Testis (tissue), 3 donors: Measurements from ENCODE around the gene SLC26A11. TPM values are rescaled to one million over a fixed set of nuclear protein-coding genes. Genes with fewer than 3 reads are reported as not detected.
"Not testable (repeated sequence)": the region's sequence is repeated elsewhere in the genome, so short reads cannot be mapped to it uniquely, and the experiment has no call there.

Source experiments
- DNase-seq: peaks from one replicate; pipeline ENCODE4 v3.0.0-alpha.2; 2019
- H3K27ac ChIP-seq, 2 donors: fragments of 200-600 bp; sonication (generic); one replicate each; pipeline ENCODE4 v1.5.1; 2019
- H3K27me3 ChIP-seq: fragments of 200-600 bp; sonication (generic); one replicate; pipeline ENCODE4 v1.5.1; 2019
- H3K36me3 ChIP-seq: fragments of 200-600 bp; sonication (generic); one replicate; pipeline ENCODE4 v1.5.1; 2017; ENCODE audit warnings: low read depth; ENCODE audit errors: missing control alignments
- H3K4me1 ChIP-seq: fragments of 200-600 bp; sonication (generic); one replicate; pipeline ENCODE4 v1.5.1; 2019
- H3K4me3 ChIP-seq, 2 donors: fragments of 200-600 bp; sonication (generic); one replicate each; pipeline ENCODE4 v1.5.1; 2017 to 2019
- H3K9me3 ChIP-seq: fragments of 200-600 bp; sonication (generic); one replicate; pipeline ENCODE4 v1.5.1; 2017
- CTCF ChIP-seq, 3 experiments: fragments of 450-650 bp in 2 of 3; fragments of 200-600 bp in 1 of 3; sonication (generic) in 1 of 3; IDR thresholded peaks; one replicate each; pipeline ENCODE4 v1.5.1; 2016 to 2019; ENCODE audit warnings: antibody characterized with exemption in 3 of 3, mild to moderate bottlenecking in 2 of 3, moderate library complexity in 1 of 3
- POLR2A ChIP-seq: fragments of 450-650 bp; IDR thresholded peaks from one replicate; pipeline ENCODE4 v1.6.1; 2017; ENCODE audit warnings: antibody characterized with exemption, mild to moderate bottlenecking, moderate library complexity
- WGBS, 2 donors: methylation state at CpG; one replicate each; pipeline ENCODE4 v1.1.5; 2018; 5-methylcytosine and 5-hydroxymethylcytosine counted together
- intact Hi-C: fragments of 100-400 bp; cut with DNase I; formaldehyde crosslinking; loops from one replicate; pipeline ENCODE4 v1.15.1; 2023; ENCODE audit warnings: low total_unique reads
- polyA plus RNA-seq: library from polyadenylated mRNA; stranded (reverse); fragments of 350-450 nt; fragmentation: Illumina TruSeq; extraction: RNeasy Lipid Tissue Mini Kit (QIAGEN cat#74804); gene quantifications from one replicate; pipeline ENCODE4 v1.2.3, GENCODE V29; 2014; ENCODE audit warnings: low read depth, low replicate concordance; ENCODE audit not compliant: insufficient read depth
- total RNA-seq, 2 donors: library from RNA; depleted of rRNA; stranded (reverse); fragments of >200 nt; gene quantifications; one replicate each; pipeline ENCODE4 v1.2.3, GENCODE V29; 2016

Gene SLC26A11
- total and polyA plus RNA-seq, 3 donors from 2014 or later: 8.4 to 19.0 (median 16.9) TPM

- Histone ChIP-seq H3K36me3 (no peaks in the 10 kb centered on the region), H3K4me3 (no peak overlapping the region), H3K27ac (no peak overlapping the region), H3K9me3 (no peaks in the 10 kb centered on the region), H3K27me3 (no peaks in the 10 kb centered on the region), H3K4me1 (no peaks in the 10 kb centered on the region)
- TF ChIP-seq POLR2A: no peak
- TF ChIP-seq CTCF (IDR thresholded peaks at IDR 0.05): no peak
- intact Hi-C loops: no loop called here
- 80 to 96% methylated on average over 5 to 7 of the region's 7 CpGs for WGBS, 2 donors
- DNase-seq: no peak
Observed at GRCh38 chr17:80196652-80197051, 23.6 kb upstream of the SLC26A11 start.

- Histone ChIP-seq H3K4me1 (no peaks in the 10 kb centered on the region), H3K27ac (no peak overlapping the region), H3K27me3 (no peaks in the 10 kb centered on the region), H3K36me3 (no peaks in the 10 kb centered on the region), H3K9me3 (no peaks in the 10 kb centered on the region), H3K4me3 (no peak overlapping the region)
- 84 to 88% methylated on average over 19 to 20 of the region's 27 CpGs for WGBS, 2 donors
- no peak for TF ChIP-seq CTCF (IDR thresholded peaks at IDR 0.05)
- no peak for TF ChIP-seq POLR2A
- no peak for DNase-seq
- intact Hi-C loops: no loop called here
Observed at GRCh38 chr17:80198144-80198661, 22.0 kb upstream of the SLC26A11 start.

GRCh38 chr17:80199295-80199694, 20.9 kb upstream of the SLC26A11 start:
- H3K27ac ChIP-seq, H3K4me1 ChIP-seq, DNase-seq, intact Hi-C loops, H3K27me3 ChIP-seq, H3K36me3 ChIP-seq, H3K9me3 ChIP-seq, H3K4me3 ChIP-seq: not testable (repeated sequence)
- WGBS, 2 donors: 84 to 88% methylated on average over 6 of the region's 6 CpGs

GRCh38 chr17:80201446-80201845, 18.8 kb upstream of the SLC26A11 start:
- H3K27ac ChIP-seq: no peak overlapping the region
- no peaks in the 10 kb centered on the region for H3K36me3 ChIP-seq
- TF ChIP-seq POLR2A: no peak
- H3K27me3 ChIP-seq: no peaks in the 10 kb centered on the region
- no peak for DNase-seq
- 72 to 79% methylated on average over 5 to 15 of the region's 15 CpGs for WGBS, 2 donors
- H3K4me3 ChIP-seq: no peak overlapping the region
- intact Hi-C loops: no loop called here
- H3K9me3 ChIP-seq: no peaks in the 10 kb centered on the region
- no peaks in the 10 kb centered on the region for H3K4me1 ChIP-seq

GRCh38 chr17:80202197-80202596, 18.0 kb upstream of the SLC26A11 start:
- no peaks in the 10 kb centered on the region for H3K27me3 ChIP-seq
- TF ChIP-seq CTCF (IDR thresholded peaks at IDR 0.05): no peak
- no peak for TF ChIP-seq POLR2A
- H3K9me3 ChIP-seq: no peaks in the 10 kb centered on the region
- H3K4me3 ChIP-seq: no peak overlapping the region
- H3K36me3 ChIP-seq: no peaks in the 10 kb centered on the region
- intact Hi-C loops: no loop called here
- H3K27ac ChIP-seq: no peak overlapping the region
- DNase-seq: no peak
- no peaks in the 10 kb centered on the region for H3K4me1 ChIP-seq
- 85 to 89% methylated on average over 16 to 17 of the region's 17 CpGs for WGBS, 2 donors

GRCh38 chr17:80203471-80203963, 16.7 kb upstream of the SLC26A11 start:
- H3K36me3 ChIP-seq: no peaks in the 10 kb centered on the region

More at GRCh38 chr17:80203471-80203963, 16.7 kb upstream of the SLC26A11 start:
- H3K27ac ChIP-seq: no peak overlapping the region
- intact Hi-C loops: no loop called here
- DNase-seq: no peak
- TF ChIP-seq POLR2A (no peak), CTCF (IDR thresholded peaks at IDR 0.05) (no peak)
- H3K4me1 ChIP-seq: no peaks in the 10 kb centered on the region
- no peaks in the 10 kb centered on the region for H3K9me3 ChIP-seq
- no peaks in the 10 kb centered on the region for H3K27me3 ChIP-seq
- no peak overlapping the region for H3K4me3 ChIP-seq
- 89 to 92% methylated on average over 6 to 11 of the region's 11 CpGs for WGBS, 2 donors
